Spinal cord (tissue), 10 donors: ENCODE measurements around the gene PTPRQ. TPM values are rescaled to one million over a fixed set of nuclear protein-coding genes. Genes with fewer than 3 reads are reported as not detected.

ENCODE experiments used
- DNase-seq, 6 donors: peaks; one replicate each; pipeline versions ENCODE4 v3.0.0 to v3.0.0-alpha.2; 2013 to 2015; ENCODE audit warnings: low spot score in 6 of 6, low read depth in 4 of 6
- H3K27ac ChIP-seq: one replicate; pipeline ENCODE4 v1.5.1; 2013; ENCODE audit warnings: low read depth, low read length, control low read depth
- H3K27me3 ChIP-seq: one replicate; pipeline ENCODE4 v1.6.1; 2013; ENCODE audit warnings: low read length; ENCODE audit not compliant: control insufficient read depth, insufficient read depth
- H3K36me3 ChIP-seq: one replicate; pipeline ENCODE4 v1.6.1; 2013; ENCODE audit warnings: low read length; ENCODE audit not compliant: control insufficient read depth, insufficient read depth
- H3K4me1 ChIP-seq: one replicate; pipeline ENCODE4 v1.6.1; 2013; ENCODE audit warnings: low read length; ENCODE audit not compliant: control insufficient read depth, insufficient read depth
- H3K4me3 ChIP-seq: one replicate; pipeline ENCODE4 v1.5.1; 2013; ENCODE audit warnings: low read depth, low read length, control low read depth
- H3K9me3 ChIP-seq: one replicate; pipeline ENCODE4 v1.6.1; 2013; ENCODE audit warnings: low read length; ENCODE audit not compliant: control insufficient read depth, insufficient read depth
- WGBS: methylation state at CpG from one replicate; pipeline ENCODE4 v1.1.5; 2013; ENCODE audit warnings: missing lambda C conversion rate; ENCODE audit not compliant: insufficient coverage; 5-methylcytosine and 5-hydroxymethylcytosine counted together
- long read RNA-seq, 4 donors: transcript quantifications; one replicate each; lab custom pipeline, GENCODE V29; 2026
- polyA plus RNA-seq, 2 donors: library from polyadenylated mRNA; unstranded; fragments of 120-200 nt; gene quantifications; one replicate each; pipeline ENCODE4 v1.2.1, GENCODE V29; 2013; ENCODE audit not compliant: insufficient read length in 2 of 2
- total RNA-seq, 2 donors: library from RNA; depleted of rRNA in 1 of 2; stranded (reverse); fragments of 120-200 nt in 1 of 2; fragments of >200 nt in 1 of 2; gene quantifications; one replicate each; pipeline versions ENCODE4 v1.2.3 to v1.2.4, GENCODE V29; 2013 to 2014
- donor health status: healthy.

The PTPRQ gene, protein sequence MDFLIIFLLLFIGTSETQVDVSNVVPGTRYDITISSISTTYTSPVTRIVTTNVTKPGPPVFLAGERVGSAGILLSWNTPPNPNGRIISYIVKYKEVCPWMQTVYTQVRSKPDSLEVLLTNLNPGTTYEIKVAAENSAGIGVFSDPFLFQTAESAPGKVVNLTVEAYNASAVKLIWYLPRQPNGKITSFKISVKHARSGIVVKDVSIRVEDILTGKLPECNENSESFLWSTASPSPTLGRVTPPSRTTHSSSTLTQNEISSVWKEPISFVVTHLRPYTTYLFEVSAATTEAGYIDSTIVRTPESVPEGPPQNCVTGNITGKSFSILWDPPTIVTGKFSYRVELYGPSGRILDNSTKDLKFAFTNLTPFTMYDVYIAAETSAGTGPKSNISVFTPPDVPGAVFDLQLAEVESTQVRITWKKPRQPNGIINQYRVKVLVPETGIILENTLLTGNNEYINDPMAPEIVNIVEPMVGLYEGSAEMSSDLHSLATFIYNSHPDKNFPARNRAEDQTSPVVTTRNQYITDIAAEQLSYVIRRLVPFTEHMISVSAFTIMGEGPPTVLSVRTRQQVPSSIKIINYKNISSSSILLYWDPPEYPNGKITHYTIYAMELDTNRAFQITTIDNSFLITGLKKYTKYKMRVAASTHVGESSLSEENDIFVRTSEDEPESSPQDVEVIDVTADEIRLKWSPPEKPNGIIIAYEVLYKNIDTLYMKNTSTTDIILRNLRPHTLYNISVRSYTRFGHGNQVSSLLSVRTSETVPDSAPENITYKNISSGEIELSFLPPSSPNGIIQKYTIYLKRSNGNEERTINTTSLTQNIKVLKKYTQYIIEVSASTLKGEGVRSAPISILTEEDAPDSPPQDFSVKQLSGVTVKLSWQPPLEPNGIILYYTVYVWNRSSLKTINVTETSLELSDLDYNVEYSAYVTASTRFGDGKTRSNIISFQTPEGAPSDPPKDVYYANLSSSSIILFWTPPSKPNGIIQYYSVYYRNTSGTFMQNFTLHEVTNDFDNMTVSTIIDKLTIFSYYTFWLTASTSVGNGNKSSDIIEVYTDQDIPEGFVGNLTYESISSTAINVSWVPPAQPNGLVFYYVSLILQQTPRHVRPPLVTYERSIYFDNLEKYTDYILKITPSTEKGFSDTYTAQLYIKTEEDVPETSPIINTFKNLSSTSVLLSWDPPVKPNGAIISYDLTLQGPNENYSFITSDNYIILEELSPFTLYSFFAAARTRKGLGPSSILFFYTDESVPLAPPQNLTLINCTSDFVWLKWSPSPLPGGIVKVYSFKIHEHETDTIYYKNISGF (N-terminal part only)
- total RNA-seq (1 to 10 TPM; 1.3 to 1.7 TPM), polyA plus RNA-seq (1 to 10 TPM in 1 of 2 donors, under 1 TPM in 1; 0.99 to 1.2 TPM)
- long read RNA-seq, donor 1, result 0 reads
- long read RNA-seq, donor 2, result 0 reads
- long read RNA-seq, donor 3, result 0 reads
- long read RNA-seq, donor 4, result 0 reads

DNA sequence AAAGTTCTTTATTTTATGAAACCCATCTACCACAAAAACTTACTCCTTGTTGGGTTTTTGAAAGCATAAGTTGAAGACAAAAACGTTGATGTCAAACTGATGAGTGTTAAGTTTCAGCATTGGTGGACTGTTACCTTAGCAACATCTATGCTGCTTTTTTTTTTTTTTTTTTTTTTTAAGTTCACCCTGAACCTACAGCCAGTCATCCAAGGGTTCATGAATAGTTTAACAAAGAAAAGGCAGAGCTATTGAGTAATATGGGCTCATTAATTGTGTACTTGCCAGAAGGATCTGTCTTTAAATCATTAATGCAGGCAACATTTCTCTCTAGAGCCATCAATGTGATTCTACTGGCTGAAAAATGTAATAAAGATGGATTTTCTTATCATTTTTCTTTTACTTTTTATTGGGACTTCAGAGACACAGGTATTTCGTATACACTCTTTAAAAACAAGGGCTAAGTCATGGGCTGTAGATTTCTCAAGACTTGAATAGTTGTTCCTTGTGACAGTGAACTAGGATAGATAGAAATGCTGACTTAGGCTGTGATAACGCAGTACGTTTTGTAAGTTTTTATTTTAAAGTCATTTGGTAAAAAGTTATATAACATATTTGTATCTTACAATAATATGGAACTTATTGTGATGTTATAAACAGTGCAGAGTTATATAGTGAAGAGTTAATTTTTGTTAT lies at the start of gene PTPRQ:
Gene PTPRQ, plus strand, starts transcription at position 262 of the 693 bp plus-strand sequence. Its CDS starts 111 bp downstream, at position 373.
- H3K36me3 ChIP-seq, result no peaks in the 10 kb centered on the region
- no peak within 1 kb of the TSS for H3K27ac ChIP-seq
- WGBS, result no CpG with 5 or more reads among the region's 4 CpGs
- H3K4me3 ChIP-seq, result no peak within 1 kb of the TSS
- H3K27me3 ChIP-seq, result no peaks in the 10 kb centered on the region
- H3K4me1 ChIP-seq, result no peaks in the 10 kb centered on the region
- H3K9me3 ChIP-seq, result no peaks in the 10 kb centered on the region
- DNase-seq, result no peak

DNA sequence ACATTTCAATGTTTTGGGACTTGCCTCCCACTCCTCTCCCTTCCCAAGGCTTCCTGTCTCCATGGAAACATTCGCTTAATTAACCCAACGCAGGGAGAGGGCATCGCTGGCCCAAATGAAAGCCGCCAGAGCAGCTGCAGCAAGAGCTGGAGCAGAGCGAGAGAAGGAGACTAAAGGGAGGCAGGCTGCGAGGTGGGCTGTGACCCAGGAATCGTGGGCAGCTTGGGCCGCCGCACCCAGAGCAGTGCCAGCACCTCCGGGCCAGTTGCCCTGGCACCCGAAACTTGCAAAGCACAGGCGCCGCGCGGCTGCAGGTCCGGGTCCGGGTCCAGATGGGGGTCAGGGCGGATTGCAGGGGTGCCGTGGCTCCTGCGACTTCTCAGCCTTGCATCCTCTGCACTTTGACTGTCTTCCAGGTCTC lies 43.5 kb upstream of the PTPRQ start:
- H3K27me3 ChIP-seq, result peaks cover 4% of the 10 kb centered on the region
- H3K4me3 ChIP-seq, result peak overlapping the region; percentile 33
- H3K27ac ChIP-seq, result no peak overlapping the region
- peaks cover 5% of the 10 kb centered on the region for H3K4me1 ChIP-seq
- peak in 5 of 6 donors; percentile 31 to 87 (median 44) for DNase-seq
- H3K36me3 ChIP-seq, result no peaks in the 10 kb centered on the region
- H3K9me3 ChIP-seq, result no peaks in the 10 kb centered on the region
- 7% methylated on average over 18 of the region's 20 CpGs for WGBS

DNA sequence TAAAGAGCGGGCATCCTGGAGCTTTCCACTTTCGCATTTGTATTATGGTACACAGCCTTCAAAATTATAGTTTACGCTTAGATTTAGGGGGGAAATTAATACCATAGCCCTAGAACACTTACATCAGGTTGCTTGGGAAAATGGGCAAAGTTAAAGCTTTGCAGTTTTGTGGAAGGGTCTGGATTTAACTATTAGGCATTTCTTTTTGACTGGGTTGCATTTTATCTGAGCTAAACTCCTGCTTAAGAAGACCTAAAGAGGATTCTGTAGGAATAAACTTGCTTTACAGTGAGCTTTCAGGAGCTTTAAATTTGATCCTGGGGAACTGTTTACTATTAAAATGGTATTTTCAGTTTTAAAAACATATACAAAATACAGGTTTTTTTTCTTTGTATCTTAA lies 42.8 kb upstream of the PTPRQ start:
- Histone ChIP-seq H3K36me3 (no peaks in the 10 kb centered on the region), H3K4me3 (no peak overlapping the region), H3K4me1 (peaks cover 5% of the 10 kb centered on the region), H3K27me3 (peaks cover 4% of the 10 kb centered on the region), H3K9me3 (no peaks in the 10 kb centered on the region), H3K27ac (no peak overlapping the region)
- no CpG with 5 or more reads among the region's 3 CpGs for WGBS
- no peak for DNase-seq

DNA sequence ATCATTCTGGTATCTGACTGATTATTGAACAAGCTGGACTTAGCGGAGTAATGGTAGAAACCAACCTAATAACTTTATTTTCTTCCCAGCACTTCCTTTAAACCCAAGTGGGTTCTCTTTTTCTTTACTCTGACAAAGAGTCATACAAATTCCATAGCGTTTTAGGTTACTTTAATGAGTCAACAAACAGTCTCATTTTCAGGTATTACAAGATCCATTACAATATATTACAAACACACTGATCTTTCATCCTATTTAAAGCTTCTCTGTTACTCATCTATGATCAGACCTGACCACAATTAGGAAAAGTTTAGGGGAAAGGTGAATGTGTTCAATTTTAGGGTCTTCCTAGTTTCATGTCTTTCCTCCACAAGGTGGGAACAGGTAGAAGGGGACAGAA lies 39.4 kb upstream of the PTPRQ start:
- no peaks in the 10 kb centered on the region for H3K36me3 ChIP-seq
- no peaks in the 10 kb centered on the region for H3K9me3 ChIP-seq
- H3K4me1 ChIP-seq, result peaks cover 5% of the 10 kb centered on the region
- no peak overlapping the region for H3K27ac ChIP-seq
- DNase-seq, result no peak
- H3K4me3 ChIP-seq, result no peak overlapping the region
- WGBS, result 17% methylated on average over 1 of the region's 2 CpGs
- peaks cover 4% of the 10 kb centered on the region for H3K27me3 ChIP-seq

- no peaks in the 10 kb centered on the region for H3K36me3 ChIP-seq
- no peak overlapping the region for H3K27ac ChIP-seq
- no peaks in the 10 kb centered on the region for H3K4me1 ChIP-seq
- H3K9me3 ChIP-seq, result no peaks in the 10 kb centered on the region
- no peaks in the 10 kb centered on the region for H3K27me3 ChIP-seq
- no peak overlapping the region for H3K4me3 ChIP-seq
- DNase-seq, result no peak
These were observed 37.8 kb upstream of the PTPRQ start for GRCh38 chr12:80406253-80406652.

- WGBS, result no CpG with 5 or more reads among the region's 3 CpGs
- H3K27me3 ChIP-seq, result no peaks in the 10 kb centered on the region
- no peak overlapping the region for H3K4me3 ChIP-seq
- H3K36me3 ChIP-seq, result no peaks in the 10 kb centered on the region
- no peak for DNase-seq
- H3K27ac ChIP-seq, result no peak overlapping the region
- no peaks in the 10 kb centered on the region for H3K4me1 ChIP-seq
- no peaks in the 10 kb centered on the region for H3K9me3 ChIP-seq
These were observed 32.2 kb upstream of the PTPRQ start for GRCh38 chr12:80411787-80412186.

GRCh38 chr12:80412343-80412953 lies 31.6 kb upstream of the PTPRQ start:
- peak in 5 of 6 donors; percentile 26 to 89 (median 46) for DNase-seq
- no peaks in the 10 kb centered on the region for H3K4me1 ChIP-seq
- H3K27ac ChIP-seq, result no peak overlapping the region
- no peaks in the 10 kb centered on the region for H3K27me3 ChIP-seq
- WGBS, result no CpG with 5 or more reads among the region's 3 CpGs
- H3K9me3 ChIP-seq, result no peaks in the 10 kb centered on the region
- no peak overlapping the region for H3K4me3 ChIP-seq
- no peaks in the 10 kb centered on the region for H3K36me3 ChIP-seq

- H3K9me3 ChIP-seq, result no peaks in the 10 kb centered on the region
- WGBS, result 88% methylated on average over 2 of the region's 3 CpGs
- no peaks in the 10 kb centered on the region for H3K36me3 ChIP-seq
- H3K27me3 ChIP-seq, result no peaks in the 10 kb centered on the region
- H3K4me1 ChIP-seq, result no peaks in the 10 kb centered on the region
- H3K4me3 ChIP-seq, result no peak overlapping the region
- DNase-seq, result no peak
- no peak overlapping the region for H3K27ac ChIP-seq
These were observed 30.6 kb upstream of the PTPRQ start for GRCh38 chr12:80413462-80413861.
